Panc1 (cell line): ENCODE measurements around the gene SLC66A2.

Experiments
- CTCF ChIP-seq: fragments of 450-650 bp; IDR thresholded peaks from 2 replicates; pipeline ENCODE4 v1.5.1; 2017; ENCODE audit warnings: mild to moderate bottlenecking
- POLR2AphosphoS5 ChIP-seq: IDR thresholded peaks from 2 replicates; pipeline ENCODE4 v1.6.1; 2012; ENCODE audit warnings: mild to moderate bottlenecking, low read depth, low read length, moderate library complexity
- REST ChIP-seq, 2 experiments: IDR thresholded peaks; 2 replicates each; pipeline ENCODE4 v1.6.1; 2011 to 2012; ENCODE audit warnings: low read depth in 2 of 2, control low read depth in 1 of 2, low read length in 1 of 2, mild to moderate bottlenecking in 1 of 2, moderate library complexity in 1 of 2; ENCODE audit not compliant: insufficient read depth in 1 of 2
- SIN3A ChIP-seq: IDR thresholded peaks from 2 replicates; pipeline ENCODE4 v1.6.1; 2012; ENCODE audit warnings: low read depth, mild to moderate bottlenecking, low read length, moderate library complexity, borderline replicate concordance; ENCODE audit not compliant: insufficient read depth

- TF ChIP-seq CTCF (no peak), POLR2AphosphoS5 (no peak), REST (IDR thresholded peaks at IDR 0.05; ENCODE audit: insufficient read depth in 1 of 2, low read depth in 2 of 2, low read length in 1 of 2) (no peak), SIN3A (no peak)
These were observed 22.1 kb upstream of the SLC66A2 start for GRCh38 chr18:79973517-79973916.
